ENCODE results near the gene NPY4R2.
"Not testable (repeated sequence)": the region's sequence is repeated elsewhere in the genome, so short reads cannot be mapped to it uniquely, and the experiment has no call there.

NPY4R2 gene

DNA sequence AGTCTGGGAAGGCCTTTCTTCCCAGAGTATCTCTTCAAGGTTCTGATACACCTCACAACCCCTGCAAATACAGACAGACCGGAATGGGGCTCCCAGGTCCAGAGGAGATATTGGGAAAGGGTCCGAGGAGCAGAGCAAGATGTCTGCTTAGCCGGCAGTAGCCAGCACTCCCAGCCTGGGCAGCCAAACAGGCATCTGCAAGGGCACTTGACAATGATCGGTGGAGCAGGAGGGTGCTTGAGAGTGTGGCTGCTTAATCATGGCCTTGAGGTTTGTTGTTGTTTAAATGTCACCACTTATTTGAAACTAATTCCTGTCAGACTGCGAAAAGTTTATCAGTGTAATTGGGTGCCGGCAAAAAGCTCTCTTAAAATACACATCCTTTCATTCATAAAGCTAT, 15.0 kb downstream of the NPY4R2 start:
- not testable (repeated sequence) for DNase-seq (ENCODE audit: low read depth)

DNA sequence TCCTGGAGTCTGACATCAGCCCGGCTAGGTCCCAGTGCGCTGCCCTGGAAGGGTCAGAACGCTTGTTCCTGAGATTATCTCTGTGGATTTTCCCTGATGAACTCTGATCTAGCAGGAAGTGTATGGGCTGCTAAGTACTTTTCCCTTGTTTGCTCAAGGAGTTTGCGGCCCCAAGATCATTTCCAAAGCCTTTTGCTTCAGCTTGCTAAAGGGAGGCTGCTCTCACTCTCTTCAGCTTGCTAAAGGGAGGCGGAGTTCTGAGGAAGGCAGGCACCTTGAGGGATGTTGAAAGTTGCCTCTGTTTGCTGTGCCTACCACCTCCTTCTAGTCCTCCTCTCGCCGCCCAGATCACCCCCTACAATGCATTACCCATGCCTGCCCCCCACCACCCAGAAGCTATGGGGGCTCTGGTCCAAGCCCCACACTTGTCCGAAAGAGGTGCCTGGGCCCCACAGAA, 18.3 kb downstream of the NPY4R2 start:
- DNase-seq (ENCODE audit: low read depth) = not testable (repeated sequence)

DNA sequence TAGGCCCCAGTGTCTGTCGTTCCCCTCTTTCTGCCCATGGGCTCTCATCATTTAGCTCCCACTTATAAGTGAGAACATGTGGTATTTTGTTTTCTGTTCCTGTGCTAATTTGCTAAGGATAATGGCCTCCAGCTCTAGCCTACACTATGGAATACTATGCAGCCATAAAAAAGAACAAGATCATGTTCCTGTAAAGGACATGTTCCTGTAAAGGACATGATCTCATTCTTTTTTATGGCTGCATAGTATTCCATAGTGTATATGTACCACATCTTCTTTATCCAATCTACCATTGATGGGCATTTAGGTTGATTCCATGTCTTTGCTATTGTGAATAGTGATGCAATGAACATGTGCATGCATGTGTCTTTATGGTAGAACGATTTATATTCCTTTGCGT, 19.2 kb downstream of the NPY4R2 start:
- not testable (repeated sequence) for DNase-seq (ENCODE audit: low read depth)

DNA sequence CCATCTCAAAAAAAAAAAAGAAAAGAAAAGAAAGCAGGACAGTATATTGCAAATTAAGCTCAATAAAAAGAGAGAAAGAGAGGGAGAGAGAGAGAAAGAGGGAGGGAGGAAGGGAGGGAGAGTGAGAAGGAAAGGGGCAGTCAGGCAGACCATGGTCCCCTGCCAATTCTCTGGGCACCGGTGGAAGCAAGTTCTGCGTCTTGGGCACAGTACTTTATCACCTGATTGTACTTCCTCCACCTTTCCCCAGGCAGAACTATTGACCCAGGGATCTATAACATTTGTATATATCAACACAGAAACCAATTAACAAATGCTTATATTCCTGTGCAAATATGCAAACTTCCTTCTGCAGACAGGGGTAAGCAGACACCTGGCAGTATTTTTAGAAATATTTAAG, 22.4 kb downstream of the NPY4R2 start:
- DNase-seq (ENCODE audit: low read depth) = not testable (repeated sequence)

DNA sequence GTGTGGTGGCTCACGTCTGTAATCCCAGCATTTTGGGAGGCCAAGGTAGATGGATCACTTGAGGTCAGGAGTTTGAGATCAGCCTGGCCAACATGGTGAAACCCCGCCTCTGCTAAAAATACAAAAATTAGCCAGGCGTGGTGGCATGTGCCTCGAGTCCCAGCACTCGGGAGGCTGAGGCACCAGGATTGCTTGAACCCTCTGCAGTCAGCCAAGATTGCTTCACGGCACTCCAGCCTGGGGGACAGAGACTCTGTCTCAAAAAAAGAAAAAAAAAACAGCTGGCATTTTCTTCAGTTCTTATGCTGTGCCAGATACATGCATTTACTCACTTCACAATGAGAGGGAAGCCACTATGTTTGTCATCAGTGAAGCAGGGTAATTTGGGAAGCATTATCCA, 22.9 kb downstream of the NPY4R2 start:
- DNase-seq (ENCODE audit: low read depth) = not testable (repeated sequence)

DNA sequence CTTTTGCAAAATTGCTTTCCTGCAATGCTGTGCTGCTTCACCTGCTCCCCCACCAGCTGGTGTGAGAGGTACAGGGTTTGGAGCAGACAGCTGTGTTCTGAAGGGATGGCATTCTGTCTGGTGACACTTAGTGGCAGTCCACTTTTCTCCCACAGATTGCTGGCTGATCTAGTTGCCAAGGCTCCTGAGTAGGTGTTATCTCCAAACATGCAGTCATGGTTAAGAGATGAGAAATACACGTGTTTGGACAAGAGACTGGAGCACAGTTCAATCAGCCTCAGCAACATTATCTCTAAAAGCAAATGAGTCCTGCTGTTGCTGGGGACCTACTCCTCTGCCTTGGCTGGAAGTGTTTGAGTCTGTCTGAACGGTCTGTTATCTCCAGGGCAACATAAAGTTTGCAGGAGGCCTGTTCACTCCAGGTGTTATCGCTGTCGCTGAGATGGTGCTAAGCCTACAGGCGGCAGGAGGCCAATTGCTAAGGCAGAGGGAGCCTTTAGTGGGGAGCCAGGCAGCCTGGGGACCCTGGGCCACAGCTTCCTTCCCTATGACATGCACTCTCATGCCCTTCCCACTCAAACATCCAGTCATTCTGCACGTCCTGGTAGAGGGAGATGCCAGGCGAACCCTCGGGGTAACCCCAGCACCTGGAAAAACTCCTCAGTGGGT, 24.0 kb downstream of the NPY4R2 start:
- DNase-seq (ENCODE audit: low read depth) = not testable (repeated sequence)

DNA sequence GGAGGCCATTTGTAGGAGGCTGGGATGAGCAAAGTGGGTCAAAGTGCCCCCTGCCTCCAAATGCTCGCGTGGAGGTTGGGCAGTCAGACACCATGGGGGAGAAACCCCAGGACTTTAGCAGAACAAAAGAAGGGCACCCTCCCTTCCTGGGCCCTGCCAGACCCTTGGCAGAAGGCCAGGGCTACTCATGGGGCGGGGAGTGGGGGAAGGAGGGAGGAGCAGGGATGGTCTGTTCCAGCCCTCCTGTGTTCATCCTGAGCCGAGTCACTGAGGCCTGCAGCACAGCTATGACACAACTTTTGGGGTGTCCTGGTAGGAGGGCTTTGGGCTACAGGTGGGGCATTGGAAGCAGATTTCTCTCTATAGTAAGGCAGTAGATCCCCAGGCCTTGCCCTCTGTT, 24.9 kb downstream of the NPY4R2 start:
- not testable (repeated sequence) for DNase-seq (ENCODE audit: low read depth)

DNA sequence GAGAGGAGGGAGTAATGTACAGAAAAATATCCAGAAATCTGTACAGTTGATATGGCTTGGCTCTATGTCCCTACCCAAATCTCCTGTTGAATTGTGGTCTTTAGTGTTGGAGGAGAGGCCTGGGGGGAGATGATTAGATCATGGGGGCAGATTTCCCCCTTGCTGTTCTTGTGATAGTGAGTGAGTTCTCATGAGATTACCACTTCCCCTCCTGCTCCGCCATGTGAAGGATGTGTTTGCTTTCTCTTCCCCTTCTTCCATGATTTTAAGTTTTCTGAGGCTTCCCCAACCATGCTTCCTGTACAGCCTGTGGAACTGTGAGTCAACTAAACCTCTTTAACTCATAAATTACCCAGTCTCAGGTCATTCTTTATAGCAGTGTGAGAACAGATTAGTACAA, 29.0 kb downstream of the NPY4R2 start:
- not testable (repeated sequence) for DNase-seq (ENCODE audit: low read depth)

DNA sequence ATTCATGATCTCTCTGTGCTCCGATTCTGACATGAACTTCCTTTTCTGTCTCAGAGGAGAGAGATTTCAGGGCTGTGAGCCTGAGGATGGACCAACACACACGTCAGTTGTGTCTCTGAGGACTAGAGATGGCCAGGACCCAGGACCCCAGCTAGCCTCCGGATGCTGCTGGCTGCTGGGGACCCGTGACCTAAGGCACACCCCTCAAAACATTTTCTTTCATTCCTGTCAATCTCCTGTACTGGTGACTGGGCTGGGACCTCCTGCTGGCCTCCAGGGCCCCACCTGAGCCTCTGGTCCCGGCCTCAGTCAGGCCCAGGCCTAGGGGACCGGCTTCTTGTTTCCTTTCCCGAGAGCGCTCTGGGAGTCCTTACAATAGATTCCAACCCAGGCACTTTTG, 38.7 kb downstream of the NPY4R2 start:
- DNase-seq (ENCODE audit: low read depth) = not testable (repeated sequence)

DNA sequence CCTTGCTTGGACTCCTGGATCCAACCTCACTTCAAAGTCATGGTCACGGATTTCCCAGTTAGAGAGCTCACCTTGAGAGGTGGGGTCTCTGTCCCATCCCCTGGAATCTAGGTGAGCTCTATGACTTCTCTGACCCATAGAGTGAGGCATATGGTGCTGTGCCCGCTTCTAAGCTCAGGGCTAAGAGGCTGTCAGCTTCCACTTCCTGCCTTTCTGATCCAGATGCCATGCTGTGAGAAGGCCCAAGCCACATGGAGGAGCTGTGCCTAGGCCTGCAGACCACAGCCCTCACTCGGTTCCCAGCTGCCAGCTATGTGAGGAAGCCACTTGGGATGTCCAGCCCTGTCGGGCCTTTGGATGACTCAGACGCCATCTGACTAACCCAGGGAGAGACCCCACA, 41.2 kb downstream of the NPY4R2 start:
- DNase-seq (ENCODE audit: low read depth) = not testable (repeated sequence)

DNA sequence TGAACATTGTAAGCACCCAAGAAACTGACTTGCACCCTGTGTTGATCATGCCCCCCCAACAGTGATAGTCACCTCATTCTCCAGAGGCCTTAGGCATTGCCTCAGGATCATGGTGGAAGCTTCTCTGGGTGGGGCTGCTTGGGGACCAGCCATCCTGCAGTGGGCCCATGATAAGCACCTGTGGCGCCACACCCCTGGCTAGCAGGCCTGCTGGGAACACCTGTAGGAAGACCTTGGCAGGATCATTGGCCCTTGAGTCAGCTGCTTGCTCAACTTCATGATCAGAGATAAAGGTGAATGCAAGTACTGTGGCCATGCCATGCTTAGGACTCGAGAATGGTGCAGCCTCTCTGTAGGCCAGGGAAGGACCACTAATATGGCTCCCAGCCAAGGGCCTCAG, 42.2 kb downstream of the NPY4R2 start:
- DNase-seq (ENCODE audit: low read depth) = not testable (repeated sequence)

DNA sequence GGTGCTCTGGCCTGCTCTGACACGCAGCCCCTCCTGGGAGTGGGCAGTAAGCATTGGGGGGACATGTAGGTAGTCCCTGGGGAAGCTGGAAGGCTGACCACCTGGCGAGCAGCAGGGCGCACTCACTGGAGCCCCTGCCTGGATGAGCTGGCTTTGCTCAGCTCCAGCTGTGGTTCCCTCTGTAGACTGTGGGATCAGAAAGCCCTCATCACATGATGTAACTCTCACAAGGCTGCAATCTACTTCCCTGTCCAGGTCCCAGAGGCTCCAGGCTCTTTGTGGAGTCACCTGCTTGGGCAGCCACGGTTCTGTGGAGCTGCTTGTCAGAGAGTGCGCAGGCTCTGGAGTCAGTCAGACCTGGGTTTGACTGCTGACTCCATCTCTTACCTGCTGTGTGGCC, 44.3 kb downstream of the NPY4R2 start:
- DNase-seq (ENCODE audit: low read depth) = not testable (repeated sequence)

DNA sequence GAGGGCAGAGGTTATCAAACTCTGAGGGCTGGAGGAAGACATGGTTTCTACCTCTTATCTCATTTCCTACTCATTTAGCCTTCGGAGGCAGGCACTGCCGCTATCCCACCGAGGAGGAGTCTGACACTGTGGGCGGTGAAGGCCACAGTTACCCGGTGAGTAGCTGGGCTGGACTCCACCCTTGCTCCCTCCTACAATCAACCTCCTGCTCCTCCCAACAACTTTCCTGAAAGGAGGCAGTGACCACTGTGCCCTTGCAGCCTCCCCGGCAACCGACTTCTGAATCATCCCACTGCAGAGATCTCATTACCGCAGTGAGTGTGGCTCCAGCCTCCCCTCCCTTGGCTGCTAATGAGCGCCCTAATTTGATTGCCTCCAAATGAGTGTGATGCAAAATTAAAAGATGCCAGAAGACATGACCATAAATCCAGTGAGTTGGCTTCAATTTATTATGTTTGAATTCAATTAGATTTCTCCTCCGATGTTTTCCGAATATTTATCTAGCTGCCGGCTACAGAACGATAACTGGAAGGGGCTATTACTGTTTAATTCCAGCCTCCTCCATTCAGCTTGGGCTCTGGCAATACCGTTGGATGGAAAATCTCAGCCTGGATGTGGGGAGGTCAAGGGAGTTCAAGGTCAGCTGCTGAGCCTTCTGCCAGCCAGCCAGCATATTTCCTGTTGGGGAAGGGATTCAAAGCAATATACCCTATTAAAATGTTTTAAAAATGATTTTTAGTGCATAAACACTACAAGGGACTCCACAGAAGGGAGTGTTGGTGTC, 46.0 kb downstream of the NPY4R2 start:
- DNase-seq (ENCODE audit: low read depth) = not testable (repeated sequence)

DNA sequence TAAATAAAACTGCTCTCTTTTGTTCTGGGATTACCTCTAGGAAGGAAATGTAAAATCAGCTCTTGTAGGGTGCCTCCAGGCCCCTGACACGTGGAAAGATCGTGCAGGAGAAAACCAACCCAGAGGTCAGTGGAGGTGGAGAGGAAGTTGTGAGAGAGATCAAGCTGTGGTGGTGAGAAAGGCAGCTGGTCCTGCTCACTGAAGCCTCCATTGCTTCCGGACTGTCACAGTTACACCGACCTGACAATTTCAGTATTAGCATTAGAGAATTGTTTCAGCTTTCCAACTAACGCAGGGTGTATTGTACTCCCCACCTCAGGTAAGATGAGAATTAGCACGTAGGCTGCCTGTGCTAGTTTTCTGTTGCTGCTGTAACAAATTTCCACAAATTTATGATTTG, 50.5 kb downstream of the NPY4R2 start:
- not testable (repeated sequence) for DNase-seq (ENCODE audit: low read depth)

DNA sequence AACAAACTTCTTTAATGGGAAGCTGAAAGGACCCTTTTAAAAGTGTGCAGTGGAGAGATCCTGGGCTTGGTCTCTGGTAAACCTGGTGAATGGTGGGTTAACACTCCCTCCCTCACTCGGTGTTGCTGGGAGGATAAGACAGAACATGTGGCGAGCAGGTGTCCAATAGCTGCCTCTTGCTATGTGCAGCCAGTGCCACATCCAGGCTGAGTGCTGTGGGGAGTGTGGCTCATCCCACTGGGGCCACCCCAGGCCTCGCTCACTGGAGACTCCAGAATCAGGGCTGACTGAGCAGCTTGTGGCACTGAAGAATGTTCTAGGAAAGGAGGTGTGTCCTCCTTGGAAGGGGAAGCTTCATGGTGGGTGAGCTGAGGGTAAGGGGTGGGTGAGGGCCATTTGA, 51.6 kb downstream of the NPY4R2 start:
- DNase-seq (ENCODE audit: low read depth) = not testable (repeated sequence)

DNA sequence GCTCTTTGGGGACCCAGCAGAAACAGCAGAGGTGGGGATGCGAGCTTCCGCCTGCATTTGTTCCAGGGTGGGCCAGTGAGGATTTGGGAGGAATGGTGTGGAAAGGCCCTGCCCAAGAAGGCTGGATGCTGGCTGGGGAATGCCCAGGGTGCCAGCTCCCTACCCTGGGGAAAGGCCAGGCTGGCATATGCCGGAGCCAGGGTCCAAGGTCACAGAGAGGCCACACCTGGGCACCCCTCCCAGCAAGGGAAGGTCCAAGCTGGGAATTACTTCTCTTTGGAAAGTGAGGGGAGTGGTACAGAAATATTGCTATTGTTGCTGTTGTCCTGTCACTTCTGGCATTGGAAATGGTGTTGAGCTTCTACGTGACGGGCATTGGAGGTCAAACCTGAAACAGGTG, 53.1 kb downstream of the NPY4R2 start:
- not testable (repeated sequence) for DNase-seq (ENCODE audit: low read depth)

DNA sequence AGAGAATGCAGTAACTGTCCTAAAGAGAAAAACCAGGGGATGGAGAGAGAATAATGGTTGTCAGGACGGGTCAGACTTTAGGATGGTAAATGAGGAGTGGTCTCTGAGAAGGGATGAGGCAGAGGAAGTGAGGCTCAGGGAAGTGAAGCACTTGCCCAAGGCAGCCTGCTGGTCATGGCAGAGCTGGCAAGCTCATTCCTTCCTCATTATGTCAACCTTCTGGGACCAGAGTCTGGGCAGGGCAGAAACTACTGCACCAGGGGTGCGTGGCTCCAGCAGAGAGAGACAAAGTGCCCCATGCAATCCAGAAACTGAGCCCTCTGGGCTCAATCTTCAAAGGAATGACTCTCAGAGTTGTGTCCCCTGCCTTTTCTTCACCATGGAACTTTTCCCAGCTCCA, 53.6 kb downstream of the NPY4R2 start:
- not testable (repeated sequence) for DNase-seq (ENCODE audit: low read depth)

All from activated T-cell treated with anti-CD3 and anti-CD28 coated beads for 48 hours (primary cell).